AG09319 (cell line): ENCODE results near the gene CDHR3.

Experiments
- DNase-seq: peaks from one replicate; pipeline ENCODE4 v3.0.0-alpha.2; 2010; ENCODE audit warnings: low read depth; ENCODE audit errors: extremely low read depth
- TF ChIP-seq, protein P1 (sequence below): IDR thresholded peaks from 2 replicates; pipeline ENCODE4 v1.5.1; 2011; ENCODE audit warnings: low read depth, mild to moderate bottlenecking, inconsistent platforms, low read length, moderate library complexity

CDHR3 gene

DNA sequence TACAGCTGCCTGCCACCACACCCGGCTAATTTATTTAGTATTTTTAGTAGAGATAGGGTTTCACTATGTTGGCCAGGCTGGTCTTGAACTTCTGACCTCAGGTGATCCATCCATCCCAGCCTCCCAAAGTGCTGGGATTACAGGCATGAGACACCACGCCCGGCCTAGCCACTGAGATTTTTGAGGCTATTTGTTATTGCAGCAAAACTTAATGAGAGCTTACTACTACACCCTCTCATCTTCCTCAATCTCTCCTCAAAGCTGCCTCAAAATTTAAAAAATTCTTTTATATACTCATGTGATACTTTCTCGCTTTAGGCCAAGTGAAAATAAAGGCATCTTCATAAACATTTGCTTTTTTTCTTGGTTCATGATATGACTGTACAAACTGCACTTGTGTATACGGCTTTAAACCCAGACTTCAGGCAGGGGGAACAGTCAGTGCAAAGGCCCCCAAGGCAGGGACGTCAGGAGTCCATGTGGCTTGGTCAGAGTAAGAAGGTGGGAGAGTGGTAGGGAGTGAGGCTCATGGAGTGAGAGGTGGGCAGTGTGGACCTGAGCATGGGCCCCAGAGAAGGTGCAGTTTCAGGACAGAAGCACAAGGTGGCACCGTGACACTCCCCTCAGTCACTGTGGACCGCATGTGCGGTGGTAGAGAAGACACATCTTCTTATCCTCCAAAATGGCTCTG lies 93.6 kb downstream of the CDHR3 start:
- DNase-seq: peak; percentile 47
- TF ChIP-seq, protein P1, sequence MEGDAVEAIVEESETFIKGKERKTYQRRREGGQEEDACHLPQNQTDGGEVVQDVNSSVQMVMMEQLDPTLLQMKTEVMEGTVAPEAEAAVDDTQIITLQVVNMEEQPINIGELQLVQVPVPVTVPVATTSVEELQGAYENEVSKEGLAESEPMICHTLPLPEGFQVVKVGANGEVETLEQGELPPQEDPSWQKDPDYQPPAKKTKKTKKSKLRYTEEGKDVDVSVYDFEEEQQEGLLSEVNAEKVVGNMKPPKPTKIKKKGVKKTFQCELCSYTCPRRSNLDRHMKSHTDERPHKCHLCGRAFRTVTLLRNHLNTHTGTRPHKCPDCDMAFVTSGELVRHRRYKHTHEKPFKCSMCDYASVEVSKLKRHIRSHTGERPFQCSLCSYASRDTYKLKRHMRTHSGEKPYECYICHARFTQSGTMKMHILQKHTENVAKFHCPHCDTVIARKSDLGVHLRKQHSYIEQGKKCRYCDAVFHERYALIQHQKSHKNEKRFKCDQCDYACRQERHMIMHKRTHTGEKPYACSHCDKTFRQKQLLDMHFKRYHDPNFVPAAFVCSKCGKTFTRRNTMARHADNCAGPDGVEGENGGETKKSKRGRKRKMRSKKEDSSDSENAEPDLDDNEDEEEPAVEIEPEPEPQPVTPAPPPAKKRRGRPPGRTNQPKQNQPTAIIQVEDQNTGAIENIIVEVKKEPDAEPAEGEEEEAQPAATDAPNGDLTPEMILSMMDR: peak; percentile 90

DNA sequence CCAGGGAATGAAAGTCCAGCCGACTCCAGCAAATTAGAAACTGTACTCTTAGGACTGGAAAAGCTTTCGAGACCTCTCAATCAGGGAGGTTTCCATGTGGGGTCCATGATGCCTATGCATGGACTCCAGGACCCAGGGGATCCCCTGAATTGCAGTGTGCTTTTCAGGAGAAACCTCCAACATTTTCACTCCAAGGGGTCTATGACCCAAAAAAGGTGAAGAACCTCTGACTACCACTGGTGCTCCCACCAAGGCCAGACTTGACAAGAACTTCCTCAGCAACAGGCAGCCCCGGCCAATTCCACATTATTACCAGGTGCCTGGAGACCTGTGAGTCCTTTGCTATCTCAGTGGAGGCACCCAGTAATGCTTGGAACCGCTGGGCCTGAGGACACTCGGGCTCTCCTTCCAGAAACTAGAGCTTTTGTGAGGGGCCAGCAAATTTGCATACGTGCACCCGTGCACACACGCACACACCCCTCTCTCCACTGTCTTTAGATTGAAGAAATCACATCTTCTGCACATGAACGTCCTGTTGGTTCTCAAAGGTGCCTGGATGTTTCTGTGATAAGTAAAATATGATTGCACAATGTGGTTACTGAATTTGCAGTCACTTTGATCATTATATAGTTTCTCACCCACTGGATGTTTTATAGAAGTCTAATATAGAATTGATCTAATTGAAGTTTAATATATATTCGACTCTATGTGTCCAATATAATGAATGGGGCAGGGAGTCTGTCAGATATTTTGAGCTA lies 94.3 kb downstream of the CDHR3 start:
- DNase-seq: no peak
- TF ChIP-seq, protein P1: no peak

DNA sequence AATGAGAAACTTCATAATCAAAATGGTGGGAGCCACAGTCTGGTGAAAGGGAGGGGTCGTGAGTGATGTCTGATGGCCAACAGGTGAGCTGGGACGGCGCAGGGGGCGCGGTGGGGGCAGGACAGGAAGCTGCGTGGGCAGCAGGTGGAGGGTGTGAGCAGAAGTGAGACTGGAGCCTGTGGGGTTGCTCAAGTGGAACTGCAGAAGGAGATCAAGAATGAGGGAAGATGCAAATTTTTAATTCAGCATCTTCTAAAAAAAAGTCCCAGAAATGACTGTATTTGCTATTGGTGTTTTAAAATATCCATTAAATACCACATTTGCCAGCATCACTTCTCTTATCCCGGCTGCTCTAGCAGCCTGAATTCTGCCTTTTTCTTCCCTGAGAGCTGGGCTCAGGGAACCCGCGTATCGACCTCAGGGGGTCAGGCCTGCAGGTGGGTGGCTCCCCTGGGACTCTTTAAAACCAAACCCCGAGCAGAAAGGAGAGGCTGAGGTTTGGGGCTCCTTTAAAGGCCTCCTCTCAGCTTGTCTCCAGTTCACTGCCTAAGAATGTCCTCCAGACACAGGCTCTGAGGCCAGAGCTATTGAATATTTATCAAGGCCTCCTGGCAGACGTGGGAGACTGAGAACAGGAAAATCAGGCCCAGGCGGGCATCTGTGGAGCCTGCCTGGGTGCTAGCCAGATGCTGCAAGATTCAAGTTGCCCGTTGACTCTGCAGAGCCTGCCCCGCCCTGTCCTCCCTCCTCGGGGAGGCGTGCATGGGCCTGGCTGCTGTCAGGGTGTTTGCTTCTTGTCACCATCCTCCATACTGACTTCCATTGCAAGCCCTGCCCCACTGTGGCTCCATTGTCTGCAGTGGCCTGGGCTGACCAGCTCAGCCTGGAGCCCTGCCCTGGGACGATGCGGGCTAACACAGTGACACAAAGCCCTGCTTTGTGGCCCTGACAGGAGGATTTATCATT lies 95.2 kb downstream of the CDHR3 start:
- no peak for DNase-seq
- TF ChIP-seq, protein P1: no peak

DNA sequence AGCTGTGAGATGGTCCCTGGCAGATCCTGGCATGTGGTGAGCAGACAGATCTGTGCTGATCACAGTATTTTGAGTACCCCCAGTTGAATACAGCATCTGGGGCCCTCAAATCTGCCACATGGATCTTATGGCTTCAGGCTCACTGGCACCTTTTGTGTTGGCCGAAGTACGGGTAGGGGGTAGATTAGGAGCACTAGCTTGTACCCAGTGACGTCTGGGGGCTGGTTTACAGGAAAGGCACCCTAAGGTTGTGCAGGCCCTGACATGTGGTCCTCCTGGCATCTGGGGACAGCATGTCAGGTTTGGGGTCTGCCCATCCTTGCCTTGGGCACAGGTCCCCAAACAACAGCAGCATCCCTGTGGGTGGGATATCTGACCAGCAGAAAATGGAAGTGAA lies 95.9 kb downstream of the CDHR3 start:
- no peak for DNase-seq
- TF ChIP-seq, protein P1: no peak

DNA sequence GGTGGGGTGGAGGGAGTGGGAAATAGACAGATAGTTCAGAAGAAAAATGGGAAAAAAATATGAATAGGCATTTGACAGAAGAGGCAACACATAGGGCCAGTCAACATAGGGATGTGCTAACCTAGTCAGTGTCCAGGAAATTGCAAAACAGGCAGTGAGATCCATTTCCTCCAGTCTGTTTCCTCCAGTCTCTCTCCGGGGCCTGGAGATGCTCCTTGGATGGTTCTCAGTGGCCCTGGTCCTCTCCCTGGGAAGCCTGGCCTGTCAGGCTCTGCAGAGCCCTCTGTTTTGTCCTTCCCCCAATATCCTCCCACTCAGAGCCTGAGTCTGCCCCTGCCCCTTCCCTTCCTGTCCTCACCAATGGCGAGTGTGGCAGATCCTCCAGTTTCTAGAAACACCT lies 96.5 kb downstream of the CDHR3 start:
- DNase-seq: no peak
- TF ChIP-seq, protein P1: no peak

DNA sequence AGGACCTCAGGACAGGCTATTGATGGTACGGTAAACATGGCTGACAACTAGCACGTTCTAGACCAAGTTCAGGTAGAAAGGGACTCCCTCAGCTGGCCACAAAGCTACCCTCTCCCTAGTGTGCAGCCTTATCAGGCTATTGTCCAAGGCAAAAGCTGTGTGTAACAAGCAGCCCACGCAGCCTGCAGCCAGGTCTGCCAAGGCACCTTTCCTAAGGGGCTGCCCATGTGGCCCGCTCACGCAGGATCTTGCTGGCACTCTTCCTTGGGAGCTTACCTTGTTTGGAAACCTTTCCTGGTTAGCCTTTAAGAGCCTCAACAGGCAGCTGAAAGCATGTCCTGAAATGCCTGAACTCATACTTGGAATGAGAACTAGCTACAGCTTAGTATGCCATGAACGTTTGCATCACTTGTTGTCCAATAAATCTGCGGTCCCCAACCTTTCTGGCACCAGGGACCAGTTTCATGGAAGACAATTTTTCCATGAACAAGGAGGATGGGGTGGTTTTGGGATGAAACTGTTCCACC lies 97.4 kb downstream of the CDHR3 start:
- DNase-seq: no peak

More for the DNA sequence above, 97.4 kb downstream of the CDHR3 start:
- TF ChIP-seq, protein P1: no peak
